Small intestine (tissue), 7 donors: ENCODE data around the gene SMIM21. TPM values are rescaled to one million over a fixed set of nuclear protein-coding genes. Genes with fewer than 3 reads are reported as not detected.
A peak's percentile ranks its signal among the peaks of the same experiment; 100 is the strongest.

Experiments used
- DNase-seq, 2 donors: peaks; one replicate each; pipeline versions ENCODE4 v3.0.0 to v3.0.0-alpha.2; 2013
- FAIRE-seq: peaks from 2 replicates; lab custom pipeline; 2012; peaks lifted over from hg19 to GRCh38; lab: Jason Lieb, UNC
- H3K27ac ChIP-seq, 3 donors: one replicate each; pipeline ENCODE4 v1.5.1; 2013; ENCODE audit warnings: low read length in 2 of 3, mild to moderate bottlenecking in 2 of 3, control low read depth in 1 of 3, inconsistent platforms in 1 of 3, low read depth in 1 of 3, moderate library complexity in 1 of 3
- H3K27me3 ChIP-seq, 3 donors: one replicate each; pipeline ENCODE4 v1.6.1; 2013; ENCODE audit warnings: low read length in 3 of 3, inconsistent platforms in 1 of 3; ENCODE audit not compliant: control insufficient read depth in 3 of 3, insufficient read depth in 3 of 3
- H3K36me3 ChIP-seq, 3 donors: one replicate each; pipeline ENCODE4 v1.6.1; 2013; ENCODE audit warnings: low read length in 3 of 3, inconsistent platforms in 1 of 3, low read depth in 1 of 3, mild to moderate bottlenecking in 1 of 3, moderate library complexity in 1 of 3; ENCODE audit not compliant: control insufficient read depth in 3 of 3, insufficient read depth in 2 of 3
- H3K4me1 ChIP-seq, 3 donors: one replicate each; pipeline ENCODE4 v1.6.1; 2013; ENCODE audit warnings: low read length in 2 of 3, inconsistent platforms in 1 of 3, low read depth in 1 of 3, mild to moderate bottlenecking in 1 of 3, moderate library complexity in 1 of 3; ENCODE audit not compliant: control insufficient read depth in 3 of 3, insufficient read depth in 2 of 3
- H3K4me3 ChIP-seq, 3 donors: one replicate each; pipeline ENCODE4 v1.5.1; 2013; ENCODE audit warnings: low read length in 3 of 3, control low read depth in 1 of 3, inconsistent platforms in 1 of 3, low read depth in 1 of 3, mild to moderate bottlenecking in 1 of 3, moderate library complexity in 1 of 3
- H3K9me3 ChIP-seq, 2 donors: one replicate each; pipeline ENCODE4 v1.6.1; 2013; ENCODE audit warnings: low read depth in 1 of 2, low read length in 1 of 2; ENCODE audit not compliant: control insufficient read depth in 2 of 2, insufficient read depth in 1 of 2
- whole genome bisulfite sequencing, 3 donors: extraction: QIAGEN DNeasy Blood & Tissue Kit; methylation state at CpG; one replicate each; pipeline ENCODE4 v1.1.7; 2013; 5-methylcytosine and 5-hydroxymethylcytosine counted together
- polyA plus RNA-seq, 4 donors: library from polyadenylated mRNA; stranded (reverse) in 3 of 4; unstranded in 1 of 4; fragments of 200-250 nt in 3 of 4; fragments of 120-200 nt in 1 of 4; gene quantifications; one replicate each; pipeline versions ENCODE4 v1.2.1 to v1.2.3, GENCODE V29; 2013
- donor health status: healthy with polysubstance abuse.
- donor health status: control.
- donor health status: control.
- donor health status: Bipolar disorder and iron deficiency.
- donor health status: healthy.

SMIM21 gene
- polyA plus RNA-seq, 4 donors, result 0.04 TPM; not detected in 3

- no peaks in the 10 kb centered on the region for H3K36me3 ChIP-seq
- FAIRE-seq (no peak), DNase-seq (peak in 1 of 2 donors; percentile 22)
- peaks cover 0 to 3% (median 0%) of the 10 kb centered on the region in 3 donors for H3K4me1 ChIP-seq
- 61 to 69% (median 68%) methylated on average over 13 of the region's 13 CpGs for WGBS, 3 donors
- H3K27ac ChIP-seq, result no peak overlapping the region
- H3K4me3 ChIP-seq, result no peak overlapping the region
- no peaks in the 10 kb centered on the region for H3K9me3 ChIP-seq
- H3K27me3 ChIP-seq, result no peaks in the 10 kb centered on the region
Measured at GRCh38 chr18:75364512-75365253, 62.8 kb downstream of the SMIM21 start.

- Histone ChIP-seq H3K4me1 (peaks cover 0 to 3% (median 0%) of the 10 kb centered on the region in 3 donors), H3K4me3 (no peak overlapping the region), H3K27ac (no peak overlapping the region), H3K27me3 (peaks cover 0 to 5% (median 0%) of the 10 kb centered on the region in 3 donors), H3K36me3 (no peaks in the 10 kb centered on the region), H3K9me3 (no peaks in the 10 kb centered on the region)
- peak in 1 of 2 donors; percentile 14 for DNase-seq
- FAIRE-seq, result no peak
- 60 to 75% (median 70%) methylated on average over 13 of the region's 13 CpGs for WGBS, 3 donors
Measured at GRCh38 chr18:75363446-75364225, 63.9 kb downstream of the SMIM21 start.

DNA sequence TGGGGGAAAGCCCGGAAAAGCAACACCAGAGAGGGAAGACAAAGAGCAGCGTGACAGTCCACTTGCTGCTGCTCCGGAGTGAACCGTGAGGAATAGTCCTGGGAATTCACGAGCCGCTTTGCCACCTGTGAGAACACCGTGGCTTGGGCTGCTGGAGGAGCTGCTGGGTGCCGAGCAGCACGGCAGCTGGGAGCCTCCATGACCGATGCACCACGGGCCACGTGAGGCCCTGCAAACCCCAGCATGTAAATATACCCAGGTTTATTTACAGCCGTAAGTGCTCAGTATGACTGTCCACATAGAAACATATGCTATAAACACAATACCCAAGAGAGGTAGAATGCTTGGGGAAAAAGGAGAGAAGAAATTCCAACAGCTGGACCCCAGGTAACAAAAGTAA, 65.1 kb downstream of the SMIM21 start:
- no peaks in the 10 kb centered on the region for H3K36me3 ChIP-seq
- no peak overlapping the region for H3K4me3 ChIP-seq
- FAIRE-seq, result no peak
- peaks cover 0 to 3% (median 0%) of the 10 kb centered on the region in 3 donors for H3K4me1 ChIP-seq
- WGBS, 3 donors, result 85 to 89% (median 85%) methylated on average over 13 of the region's 13 CpGs
- no peak overlapping the region for H3K27ac ChIP-seq
- H3K27me3 ChIP-seq, result peaks cover 0 to 8% (median 0%) of the 10 kb centered on the region in 3 donors
- H3K9me3 ChIP-seq, result no peaks in the 10 kb centered on the region
- no peak for DNase-seq

DNA sequence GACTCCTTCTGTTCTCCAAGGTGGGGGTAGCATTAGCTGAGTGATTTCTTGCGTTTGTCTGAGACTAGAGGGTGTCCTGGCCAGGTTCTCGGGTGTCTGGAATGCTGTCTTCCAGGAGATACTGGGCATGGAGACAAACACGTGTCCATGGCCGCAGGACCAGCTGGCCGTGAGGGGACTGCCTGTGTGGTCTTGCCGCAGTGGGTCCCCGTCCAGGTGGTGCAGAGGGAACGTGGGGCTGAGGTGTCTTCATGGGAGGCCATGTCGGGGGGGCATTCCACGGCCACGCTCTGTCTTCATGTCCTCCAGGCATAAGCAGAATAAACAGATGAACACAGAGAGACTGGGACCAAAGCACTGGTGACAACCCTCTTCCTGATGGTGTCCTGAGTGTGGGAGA, 66.6 kb downstream of the SMIM21 start:
- Histone ChIP-seq H3K4me1 (peaks cover 0 to 3% (median 0%) of the 10 kb centered on the region in 3 donors), H3K4me3 (no peak overlapping the region), H3K36me3 (no peaks in the 10 kb centered on the region), H3K27me3 (peaks cover 0 to 8% (median 0%) of the 10 kb centered on the region in 3 donors), H3K27ac (no peak overlapping the region), H3K9me3 (no peaks in the 10 kb centered on the region)
- DNase-seq (no peak), FAIRE-seq (no peak)
- whole genome bisulfite sequencing, 3 donors, result 84 to 91% (median 85%) methylated on average over 11 of the region's 11 CpGs

- Histone ChIP-seq H3K4me3 (no peak overlapping the region), H3K4me1 (peaks cover 0 to 3% (median 0%) of the 10 kb centered on the region in 3 donors), H3K36me3 (no peaks in the 10 kb centered on the region), H3K27me3 (peaks cover 0 to 8% (median 0%) of the 10 kb centered on the region in 3 donors), H3K9me3 (no peaks in the 10 kb centered on the region), H3K27ac (no peak overlapping the region)
- WGBS, 3 donors, result 73 to 87% (median 84%) methylated on average over 8 of the region's 8 CpGs
- FAIRE-seq (no peak), DNase-seq (no peak)
Measured at GRCh38 chr18:75360215-75360614, 67.3 kb downstream of the SMIM21 start.

Other genes with a start within 250 kb of the SMIM21 start
- gene PTGR3, start 218.6 kb downstream of the SMIM21 start, polyA plus RNA-seq, result 10 to 100 TPM; 11.6 to 49.7 (median 22.1) TPM
- gene TSHZ1, start 216.9 kb downstream of the SMIM21 start, polyA plus RNA-seq, result 10 to 100 TPM in 2 of 4 donors, 1 to 10 TPM in 2; 7.3 to 41.9 (median 10.3) TPM